Activated naive CD4-positive, alpha-beta T cell (primary cell): ENCODE data around the gene TLE4.

Experiments
- DNase-seq, 4 experiments: peaks; one replicate each; lab custom pipeline; 2025; lab: John Stamatoyannopoulos, UW

Gene TLE4

DNA sequence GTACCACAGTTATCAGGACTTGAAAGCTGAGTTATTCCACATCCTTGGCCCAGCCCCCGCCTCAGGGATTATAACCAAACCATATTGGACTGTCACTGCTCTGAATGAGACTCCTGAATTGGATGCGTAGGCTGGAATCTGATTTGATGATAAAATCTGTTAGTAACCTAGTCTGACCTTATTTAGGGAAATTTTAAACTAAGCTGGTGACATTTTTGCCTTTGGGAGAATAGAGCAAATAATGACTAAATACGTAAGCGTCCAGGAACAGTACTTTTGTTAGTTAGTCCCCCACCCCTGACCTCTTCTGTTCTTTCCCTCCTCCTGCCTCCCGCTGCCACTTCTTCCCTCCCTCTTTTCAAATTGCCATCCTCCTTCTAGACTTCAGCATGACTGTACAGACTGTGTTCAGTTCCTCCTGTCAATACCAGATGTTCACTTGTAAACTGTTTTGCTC lies 92.6 kb downstream of the TLE4 start:
- DNase-seq = no peak

DNA sequence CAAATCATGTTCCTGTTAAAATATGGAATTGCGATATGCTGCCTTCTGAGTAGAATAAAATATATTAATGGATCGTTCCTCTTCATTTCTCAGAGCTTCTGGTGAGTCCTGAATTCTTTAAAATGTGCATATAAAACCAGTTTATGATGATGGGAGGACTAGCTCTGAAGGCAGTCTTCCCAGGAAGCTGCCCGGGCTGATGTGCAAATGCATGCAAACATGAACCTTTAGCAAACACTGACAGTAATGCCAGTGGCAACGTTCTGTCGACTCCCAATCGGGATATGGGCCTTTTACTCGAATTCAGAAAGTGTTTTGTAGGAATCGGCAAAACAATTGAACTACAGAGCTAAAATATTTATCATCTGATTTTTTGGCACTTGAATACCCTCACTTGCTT lies 93.6 kb downstream of the TLE4 start:
- DNase-seq = no peak

DNA sequence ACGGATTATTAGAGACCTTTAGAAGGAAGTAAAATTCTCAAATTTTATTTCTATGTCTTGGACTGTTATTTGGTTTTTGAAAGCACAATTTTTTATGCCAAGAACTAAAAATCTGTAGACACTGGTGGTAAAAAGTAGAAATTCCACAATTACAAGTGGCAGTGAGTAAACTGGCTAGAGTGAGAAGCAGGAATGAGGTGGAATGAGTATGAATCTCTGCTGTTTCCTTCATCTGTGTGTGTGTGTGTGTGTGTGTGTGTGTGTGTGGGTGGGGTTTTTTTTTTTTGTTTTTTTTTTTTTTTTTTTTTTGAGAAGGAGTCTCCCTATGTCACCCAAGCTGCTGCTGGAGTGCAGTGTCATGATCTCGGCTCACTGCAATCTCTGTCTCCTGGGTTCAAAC lies 94.2 kb downstream of the TLE4 start:
- no peak for DNase-seq

DNA sequence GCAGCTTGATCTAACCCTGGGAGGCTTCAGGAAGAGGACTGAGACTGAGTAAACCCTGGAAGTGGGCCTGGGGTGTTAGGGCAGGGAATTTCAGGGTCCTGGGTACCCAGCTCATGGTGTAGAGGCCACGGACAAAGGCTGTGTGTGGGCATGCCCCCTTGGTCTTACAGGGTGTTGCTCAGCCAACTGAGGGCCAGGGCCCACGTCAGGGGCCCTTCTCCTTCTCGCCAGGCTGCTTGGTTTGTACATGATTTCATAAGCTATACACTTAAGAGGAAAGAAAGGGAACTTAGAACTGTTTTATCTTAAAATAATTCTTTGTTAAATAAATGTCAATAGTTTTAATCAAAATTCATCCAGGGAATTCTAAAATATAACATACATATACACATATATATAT lies 95.4 kb downstream of the TLE4 start:
- DNase-seq = no peak

DNA sequence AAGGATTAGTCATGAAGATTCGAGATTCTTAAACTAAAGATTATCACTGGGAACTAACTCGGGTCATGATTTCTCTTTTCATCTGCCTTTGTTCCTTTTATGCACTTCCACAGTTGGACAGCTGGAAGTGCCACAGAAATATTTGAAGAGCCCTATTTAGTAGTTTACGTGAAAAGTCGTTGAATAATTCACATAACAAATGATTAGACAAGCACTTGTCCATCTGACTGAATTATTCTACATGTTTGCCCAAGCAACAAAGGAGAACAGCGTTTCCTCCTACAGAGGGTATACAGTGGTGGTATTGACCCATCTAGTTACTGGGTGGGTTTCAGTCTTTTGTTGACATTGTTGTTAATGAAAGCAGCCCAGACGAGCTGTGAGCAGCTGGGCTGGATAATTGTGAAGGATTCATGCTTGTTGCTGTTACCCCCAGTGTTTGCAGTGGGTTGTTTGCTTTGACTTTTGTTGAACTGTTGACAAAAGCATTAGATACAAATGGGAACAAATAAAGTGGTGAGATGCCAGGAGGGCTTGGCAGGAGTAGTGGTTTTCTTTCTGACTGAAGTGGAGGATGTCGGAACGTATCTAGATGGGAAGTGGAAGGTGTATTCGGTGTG lies 96.2 kb downstream of the TLE4 start:
- DNase-seq = no peak

DNA sequence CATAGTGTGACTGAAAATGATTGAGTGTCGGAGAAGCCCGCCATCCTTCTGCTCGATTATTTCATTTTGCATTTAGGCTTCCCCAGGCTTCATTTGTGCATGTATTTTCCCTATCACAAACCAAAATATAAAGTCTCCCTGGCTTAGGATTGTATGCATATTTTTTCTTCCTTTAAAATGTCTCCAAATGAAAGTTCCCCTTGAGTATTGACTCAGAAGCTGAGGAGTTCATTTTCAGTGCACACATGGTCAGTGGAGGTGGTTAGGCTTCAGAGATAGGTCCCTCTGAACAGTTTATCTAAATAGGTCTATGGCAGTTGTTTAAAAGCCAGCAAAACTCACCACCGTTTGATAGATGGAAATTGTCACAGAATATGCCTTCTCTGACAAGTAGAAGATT lies 97.2 kb downstream of the TLE4 start:
- no peak for DNase-seq

DNA sequence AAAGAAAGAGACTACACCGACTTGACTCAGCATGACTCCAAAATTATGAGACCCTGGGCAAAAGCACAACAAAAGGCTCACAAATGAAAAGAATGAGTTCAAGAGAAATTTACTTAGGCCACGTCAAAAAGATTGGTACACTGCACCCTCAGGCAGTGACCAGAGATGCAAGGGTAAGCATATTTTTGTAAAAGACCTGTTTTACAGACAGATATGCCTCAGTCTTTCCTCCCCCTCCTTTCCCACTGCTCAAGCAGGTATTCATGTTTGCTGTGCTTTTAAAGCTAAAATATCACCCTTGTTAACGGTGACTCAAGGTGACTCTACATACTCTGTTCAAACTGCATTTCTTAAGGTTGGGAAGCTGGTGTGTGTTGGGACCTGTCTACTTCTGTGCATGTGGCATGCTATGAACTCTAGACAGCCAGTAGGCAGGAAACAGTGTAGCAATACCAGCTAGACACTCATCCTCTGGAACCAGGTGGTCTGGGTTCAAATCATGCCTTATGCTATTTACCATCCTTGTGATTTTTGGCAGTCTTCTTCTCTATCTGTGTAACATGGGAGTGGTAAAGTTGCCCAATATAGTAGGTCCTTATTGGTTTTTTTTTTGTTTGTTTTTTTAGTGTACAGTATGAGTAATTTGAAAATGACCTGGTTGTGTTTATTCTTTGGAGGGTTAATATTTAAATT lies 98.7 kb downstream of the TLE4 start:
- DNase-seq = no peak

DNA sequence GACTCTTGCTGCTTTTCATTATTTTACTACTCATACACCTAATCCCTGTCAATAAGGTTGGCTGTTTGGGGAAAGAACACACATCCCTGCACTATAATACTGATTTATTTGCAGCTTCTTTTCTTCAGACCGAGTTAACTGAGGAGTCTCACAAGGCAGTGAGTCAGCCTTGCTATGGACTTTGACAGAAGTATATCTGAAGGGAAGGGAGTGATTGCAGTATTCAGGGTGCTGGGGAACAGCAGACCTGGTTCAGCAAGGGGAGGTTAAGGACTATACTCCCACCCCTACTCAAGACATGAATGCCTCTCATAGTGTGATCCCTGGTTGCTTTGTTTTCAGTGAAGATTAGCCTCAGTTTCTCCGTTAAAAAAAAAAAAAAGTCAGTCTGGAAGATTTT lies 99.8 kb downstream of the TLE4 start:
- DNase-seq = no peak

DNA sequence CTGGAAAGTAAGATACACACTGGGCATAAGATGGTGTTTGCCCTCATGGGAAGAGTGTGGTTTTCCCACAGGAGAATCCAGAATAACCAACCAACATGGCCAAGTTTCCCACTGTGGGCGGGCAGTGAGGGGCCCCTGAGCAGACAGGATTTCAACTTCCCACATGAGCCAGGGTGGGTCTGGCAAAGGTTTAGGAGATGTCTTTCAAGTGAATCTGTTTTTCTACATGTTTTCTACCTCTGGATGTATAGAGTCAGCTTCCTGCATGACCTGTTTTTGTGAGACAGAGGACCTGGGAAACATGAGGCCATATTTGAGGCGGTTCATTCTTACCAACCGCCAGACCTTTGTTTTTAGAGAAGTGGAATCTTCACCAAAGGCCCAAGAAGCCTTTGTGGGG lies 100.5 kb downstream of the TLE4 start:
- no peak for DNase-seq

DNA sequence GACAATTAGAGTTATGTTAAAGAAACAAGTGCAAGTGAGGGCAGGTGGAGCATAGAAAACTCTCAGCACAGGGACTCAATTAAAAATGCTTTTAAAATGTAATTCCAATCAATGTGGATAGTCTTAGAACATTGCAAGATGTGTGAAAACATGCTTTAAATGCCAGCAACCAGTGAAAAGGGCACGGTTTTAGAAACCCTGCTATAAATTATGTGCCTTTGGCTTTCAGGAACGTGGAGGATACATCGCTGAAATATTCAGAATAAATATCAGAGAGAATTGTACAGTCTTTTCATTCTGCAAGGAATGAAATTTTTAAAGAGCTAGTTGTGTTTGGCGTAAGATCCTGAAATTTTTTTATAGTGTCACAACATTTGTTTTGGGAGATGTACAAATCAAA lies 101.1 kb downstream of the TLE4 start:
- no peak for DNase-seq

DNA sequence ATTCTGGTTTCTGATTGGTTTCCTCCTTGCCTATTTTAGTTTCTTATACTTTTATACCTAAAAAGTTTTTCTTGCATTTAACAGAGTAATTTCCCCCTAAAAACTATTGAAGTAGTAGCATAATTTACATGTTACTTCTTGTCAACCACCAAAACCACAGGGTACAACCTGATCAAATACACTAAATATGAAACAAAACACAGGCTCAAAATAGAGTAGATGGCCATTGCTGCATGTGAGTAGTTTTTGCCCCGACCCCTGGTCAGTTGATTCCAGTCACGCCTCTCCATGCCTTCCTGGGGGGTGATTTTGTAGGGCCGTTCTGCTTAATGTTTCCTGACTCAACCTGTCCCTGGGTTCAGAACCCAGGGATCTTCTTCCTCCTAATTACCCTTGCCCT lies 101.8 kb downstream of the TLE4 start:
- DNase-seq = no peak

DNA sequence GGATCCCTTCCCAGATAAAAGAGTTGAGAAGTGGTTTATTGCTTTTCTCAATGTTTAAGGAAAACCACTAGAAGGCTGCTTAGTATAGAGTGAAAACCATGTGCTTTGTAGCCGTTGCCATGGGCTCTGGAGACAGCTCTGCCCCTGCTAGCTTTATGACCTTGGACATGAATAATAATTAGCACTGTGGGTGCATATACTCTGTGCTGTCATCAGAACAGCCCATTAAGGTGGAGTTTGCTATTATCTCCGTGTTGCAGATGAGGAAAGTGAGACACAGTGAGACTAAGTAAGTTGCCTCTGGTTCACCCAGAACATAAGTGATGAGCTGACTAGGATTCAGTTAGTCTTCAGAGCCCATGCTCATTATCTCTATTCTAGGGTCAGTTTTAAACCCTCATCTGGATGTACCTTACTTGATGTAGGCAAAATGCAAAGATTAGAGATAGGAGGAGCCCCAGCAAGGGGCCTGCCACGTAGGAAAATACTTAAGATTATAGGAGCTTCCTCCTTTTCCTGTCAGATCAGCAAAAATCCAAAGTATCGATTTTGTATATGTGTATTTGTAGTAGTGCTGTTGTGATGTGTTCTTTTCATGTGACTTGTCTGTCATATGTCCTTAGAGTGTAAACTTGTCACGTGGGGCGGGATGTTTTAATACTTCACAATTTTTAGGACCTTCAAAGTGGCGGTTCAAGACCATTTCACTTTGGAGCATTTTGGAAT lies 102.5 kb downstream of the TLE4 start:
- no peak for DNase-seq

DNA sequence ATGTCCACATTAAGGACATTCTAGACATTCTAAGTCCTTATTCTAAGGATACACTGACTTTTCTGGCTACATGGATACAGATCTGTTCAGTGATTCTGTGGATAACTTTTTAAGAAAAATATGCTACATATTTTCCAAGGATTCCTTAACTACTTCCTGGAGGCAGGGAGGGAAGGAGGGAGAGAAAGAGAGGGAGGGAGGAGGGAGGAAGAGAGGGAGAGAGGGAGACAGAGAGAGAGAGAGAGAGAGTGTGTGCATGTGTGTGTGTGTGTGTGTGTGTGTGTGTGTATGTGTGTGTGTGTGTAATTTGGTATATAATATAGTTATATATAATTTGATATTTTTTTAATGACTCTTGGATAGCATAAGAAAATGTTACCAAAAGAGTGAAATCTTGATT lies 109.8 kb downstream of the TLE4 start:
- DNase-seq = no peak

DNA sequence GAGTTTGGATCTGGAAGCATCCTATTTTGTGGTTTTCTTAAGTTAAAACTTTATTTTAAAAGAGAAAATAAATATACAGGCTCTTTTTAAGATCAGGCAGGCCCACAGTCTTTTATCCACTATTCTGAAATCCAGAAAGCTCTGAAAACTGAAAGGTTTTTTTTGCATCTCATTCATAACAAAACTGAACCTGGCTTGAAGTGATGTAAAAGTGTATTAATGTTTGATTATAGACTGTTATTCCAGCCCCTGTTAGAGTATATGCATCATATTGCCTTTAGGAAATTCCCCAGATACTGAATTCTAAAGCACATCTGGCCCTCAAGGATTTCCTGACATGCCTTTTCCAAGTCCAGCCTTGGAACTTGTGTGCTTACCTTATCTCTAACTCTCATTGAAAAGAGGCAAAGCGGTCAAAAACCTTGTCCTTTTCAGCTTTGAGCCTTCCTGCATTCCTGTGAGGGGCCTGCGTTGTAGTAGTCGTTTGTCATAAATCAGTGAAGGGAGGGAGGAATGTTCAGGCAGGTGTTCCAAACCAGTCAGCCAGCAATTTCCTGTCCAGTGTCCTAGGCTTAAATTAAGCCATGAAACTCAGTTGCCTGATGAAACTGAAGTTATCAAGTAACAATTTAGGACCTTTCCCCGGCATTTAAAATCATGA lies 110.4 kb downstream of the TLE4 start:
- DNase-seq = no peak

DNA sequence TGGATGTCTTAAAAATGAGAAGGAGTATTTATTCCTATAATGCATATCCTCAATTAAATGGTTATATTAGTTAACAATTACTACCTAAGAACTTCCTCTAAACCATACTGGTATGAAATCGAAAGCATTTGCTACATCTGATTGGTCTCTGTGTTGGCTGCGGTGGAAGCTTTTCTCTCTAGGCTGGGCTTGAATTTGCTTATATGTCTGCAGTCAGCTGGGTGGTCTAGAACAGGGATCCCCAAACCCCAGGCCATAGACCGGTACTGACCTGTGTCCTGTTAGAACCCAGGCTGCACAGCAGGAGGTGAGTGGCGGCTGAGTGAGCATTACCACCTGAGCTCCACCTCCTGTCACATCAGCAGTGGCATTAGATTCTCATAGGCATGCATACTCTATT lies 112.3 kb downstream of the TLE4 start:
- no peak for DNase-seq

DNA sequence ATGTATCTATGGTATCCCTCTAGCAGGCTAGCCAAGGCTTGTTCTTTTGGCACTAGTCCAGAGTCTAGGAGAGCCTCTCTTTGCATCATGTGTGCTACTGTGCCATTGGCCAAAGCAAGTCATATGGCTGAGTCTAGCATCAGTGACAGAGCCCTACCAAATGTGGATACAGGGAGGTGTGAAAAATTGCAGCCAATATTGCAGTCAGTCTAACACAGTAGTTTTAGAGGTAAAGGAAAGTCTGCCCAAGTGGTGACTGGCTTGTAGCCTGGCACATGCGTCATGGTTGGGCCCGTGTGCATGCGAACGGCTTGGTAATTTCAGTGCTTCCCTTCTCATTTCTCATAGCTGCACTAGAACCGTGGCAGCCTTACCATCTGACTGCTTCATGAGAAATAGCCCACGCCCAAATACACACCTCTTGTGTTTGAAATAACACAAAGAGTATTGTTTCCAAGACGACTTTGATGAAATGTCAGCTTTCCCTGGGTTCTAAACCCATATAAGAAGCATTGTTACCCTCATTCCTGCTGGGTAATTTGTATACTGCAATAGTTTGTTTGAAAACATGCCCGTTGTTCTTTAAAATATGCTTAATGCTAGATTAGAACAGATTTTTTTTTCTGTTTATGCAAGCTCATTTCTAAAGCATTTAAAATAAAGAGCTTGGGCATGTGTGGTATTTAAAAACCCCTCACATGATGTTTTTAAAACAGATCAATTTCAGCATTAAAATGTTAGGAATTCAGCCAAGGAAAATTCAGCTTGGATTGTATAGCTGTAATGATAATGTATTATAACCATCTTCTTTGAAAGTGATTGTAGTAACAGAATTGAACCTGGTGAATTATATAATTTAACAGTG lies 113.2 kb downstream of the TLE4 start:
- DNase-seq = no peak

DNA sequence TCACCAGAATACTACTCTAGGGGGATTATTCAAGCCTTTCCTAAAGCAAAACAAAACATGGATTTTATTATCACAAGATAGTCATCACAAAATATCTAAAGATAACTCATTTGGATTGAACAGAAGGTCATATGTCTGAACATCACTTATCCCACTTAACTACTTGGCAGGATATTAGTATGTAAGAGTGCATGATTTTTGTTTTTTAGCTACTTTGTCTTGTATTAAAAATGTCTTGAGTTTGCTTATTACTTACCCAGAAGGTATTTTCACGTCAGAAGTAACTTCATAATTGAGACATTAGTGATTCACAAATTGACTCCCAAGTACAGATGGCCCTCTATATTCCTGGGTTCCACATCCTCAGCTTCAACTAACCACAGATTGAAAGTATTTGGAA lies 113.8 kb downstream of the TLE4 start:
- no peak for DNase-seq

DNA sequence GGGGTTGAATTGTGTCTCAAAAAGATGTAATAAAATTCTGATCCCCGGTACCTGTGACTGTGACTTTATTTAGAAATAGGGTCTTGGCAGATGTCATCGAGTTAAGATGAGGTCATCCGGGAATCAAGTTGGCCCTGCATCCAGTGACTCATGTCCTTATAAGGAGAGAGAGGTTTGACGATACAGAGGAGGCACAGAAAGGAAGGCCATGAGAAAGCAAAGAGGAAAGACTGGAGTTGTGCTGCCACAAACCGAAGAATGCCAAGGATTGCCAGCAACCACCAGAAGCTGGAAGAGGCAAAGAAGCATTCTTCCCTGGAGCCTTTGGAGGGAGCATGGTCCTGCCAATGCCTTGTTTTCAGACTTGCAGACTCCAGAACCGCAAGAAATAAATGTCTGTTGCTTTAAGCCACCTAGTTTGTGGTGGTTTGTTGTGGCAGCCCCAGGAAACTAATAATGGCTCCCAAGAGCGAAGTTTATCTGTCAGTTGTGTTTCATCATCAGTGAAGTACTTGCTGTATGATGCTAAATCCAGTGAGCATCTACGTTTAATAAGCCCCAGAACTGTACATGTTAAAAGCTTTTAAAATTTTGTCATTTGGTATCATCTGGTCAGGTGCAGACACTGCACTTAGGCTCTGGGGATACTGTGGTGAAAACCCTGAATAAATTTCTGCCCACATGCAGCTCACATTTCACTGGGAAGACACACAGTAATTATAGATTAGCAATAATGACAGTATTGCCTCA lies 114.8 kb downstream of the TLE4 start:
- no peak for DNase-seq

DNA sequence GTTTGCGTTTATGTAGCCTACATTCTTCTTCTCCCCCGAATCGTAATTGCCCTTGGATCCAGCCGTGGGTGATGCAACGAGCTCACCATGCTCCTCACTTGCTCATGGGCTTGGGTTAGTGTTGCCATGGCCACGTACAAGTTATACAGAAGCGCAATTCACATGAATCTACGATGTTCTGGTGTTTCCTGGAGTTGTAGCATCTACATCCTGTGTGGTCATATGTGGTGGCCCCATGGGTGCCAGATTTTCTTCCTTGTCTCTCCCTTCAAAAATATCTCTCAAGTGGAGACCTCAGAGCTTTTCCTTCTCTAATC lies 115.3 kb downstream of the TLE4 start:
- DNase-seq = no peak

DNA sequence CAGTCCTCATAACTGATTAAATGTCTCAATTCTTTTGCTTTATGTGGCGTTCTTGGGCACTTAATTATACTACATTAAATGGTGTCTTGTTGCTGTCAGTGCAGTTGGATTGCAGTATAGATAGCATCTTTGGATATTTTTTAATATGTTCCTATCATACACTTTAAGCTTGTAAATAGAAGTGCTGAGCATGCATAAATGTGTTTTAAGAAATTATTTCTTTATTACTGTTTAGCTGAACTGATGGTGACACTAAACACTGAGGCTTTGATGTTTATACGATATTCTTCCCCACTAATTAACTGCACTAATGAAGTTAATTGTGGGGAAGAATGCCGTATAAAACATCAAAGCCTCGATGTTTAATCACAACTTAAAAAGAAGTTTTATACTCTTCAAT lies 116.6 kb downstream of the TLE4 start:
- no peak for DNase-seq

DNA sequence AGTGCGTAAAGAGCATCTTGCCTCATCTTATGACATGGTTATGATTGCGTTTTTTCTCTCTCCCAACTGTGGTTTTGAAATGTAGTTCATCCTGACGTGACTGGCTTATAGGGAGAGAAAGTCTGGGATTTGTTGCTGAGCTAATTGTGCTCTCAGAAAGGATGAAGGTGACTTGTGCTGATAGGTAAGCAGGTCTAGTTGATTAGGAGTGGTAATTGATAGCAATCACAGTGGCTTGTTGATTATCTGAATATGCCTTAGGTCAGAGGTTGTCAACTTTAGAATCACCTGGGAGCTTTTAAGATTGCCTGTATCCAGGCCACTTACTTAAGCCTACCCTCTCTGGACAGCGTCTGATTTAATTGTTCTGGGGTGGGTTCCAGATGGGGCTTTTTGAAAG lies 117.8 kb downstream of the TLE4 start:
- no peak for DNase-seq
